GM18520 (cell line): ENCODE results near the gene CRYAB.
"Not testable (repeated sequence)": the region's sequence is repeated elsewhere in the genome, so short reads cannot be mapped to it uniquely, and the experiment has no call there.

ENCODE experiments used
- ATAC-seq: cut with Tn5 transposase; IDR thresholded peaks from one replicate; pipeline ENCODE4 v1.9.1; 2021; ENCODE audit not compliant: unreplicated experiment

CRYAB gene

DNA sequence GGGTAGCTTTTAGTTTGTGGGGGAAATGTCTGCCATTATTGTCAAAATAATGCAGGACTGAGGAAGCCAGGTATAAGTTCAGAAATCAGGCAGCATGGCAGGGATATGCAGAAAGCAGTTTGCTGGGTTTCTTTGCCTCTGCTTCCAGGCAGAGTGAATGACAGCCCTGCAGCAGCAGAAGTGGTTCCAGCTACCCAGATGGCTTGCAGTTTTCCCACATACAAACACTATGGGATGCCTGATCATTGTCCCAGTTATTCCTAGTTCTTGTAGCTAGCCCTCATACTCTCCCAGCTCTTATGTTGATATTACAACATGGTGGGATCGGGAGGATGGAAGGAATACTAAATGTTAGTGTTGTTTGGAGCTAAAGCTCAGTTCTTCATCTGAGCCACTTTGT is 22.7 kb upstream of the CRYAB start:
- no peak for ATAC-seq

- no peak for ATAC-seq
Observed at GRCh38 chr11:111933872-111934271, 22.3 kb upstream of the CRYAB start.

GRCh38 chr11:111933176-111933575 is 21.6 kb upstream of the CRYAB start:
- not testable (repeated sequence) for ATAC-seq

DNA sequence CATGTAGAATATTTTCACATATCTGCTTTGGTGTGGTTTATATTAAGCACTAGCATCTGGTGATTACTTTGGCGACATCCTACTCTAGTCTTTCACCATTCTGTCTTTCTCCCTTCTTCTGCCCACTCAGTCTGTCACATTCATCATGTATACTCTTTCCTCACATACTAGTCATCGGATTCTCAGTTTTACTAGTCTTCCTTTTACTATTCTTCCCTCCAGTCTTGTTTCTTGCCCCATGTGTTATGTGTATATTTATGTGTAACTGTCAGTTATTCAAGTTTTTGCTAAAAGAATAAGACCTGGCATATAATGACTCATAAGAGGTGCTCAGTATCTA is 21.0 kb upstream of the CRYAB start:
- ATAC-seq, result no peak

- no peak for ATAC-seq
Observed at GRCh38 chr11:111930472-111930871, 18.9 kb upstream of the CRYAB start.

DNA sequence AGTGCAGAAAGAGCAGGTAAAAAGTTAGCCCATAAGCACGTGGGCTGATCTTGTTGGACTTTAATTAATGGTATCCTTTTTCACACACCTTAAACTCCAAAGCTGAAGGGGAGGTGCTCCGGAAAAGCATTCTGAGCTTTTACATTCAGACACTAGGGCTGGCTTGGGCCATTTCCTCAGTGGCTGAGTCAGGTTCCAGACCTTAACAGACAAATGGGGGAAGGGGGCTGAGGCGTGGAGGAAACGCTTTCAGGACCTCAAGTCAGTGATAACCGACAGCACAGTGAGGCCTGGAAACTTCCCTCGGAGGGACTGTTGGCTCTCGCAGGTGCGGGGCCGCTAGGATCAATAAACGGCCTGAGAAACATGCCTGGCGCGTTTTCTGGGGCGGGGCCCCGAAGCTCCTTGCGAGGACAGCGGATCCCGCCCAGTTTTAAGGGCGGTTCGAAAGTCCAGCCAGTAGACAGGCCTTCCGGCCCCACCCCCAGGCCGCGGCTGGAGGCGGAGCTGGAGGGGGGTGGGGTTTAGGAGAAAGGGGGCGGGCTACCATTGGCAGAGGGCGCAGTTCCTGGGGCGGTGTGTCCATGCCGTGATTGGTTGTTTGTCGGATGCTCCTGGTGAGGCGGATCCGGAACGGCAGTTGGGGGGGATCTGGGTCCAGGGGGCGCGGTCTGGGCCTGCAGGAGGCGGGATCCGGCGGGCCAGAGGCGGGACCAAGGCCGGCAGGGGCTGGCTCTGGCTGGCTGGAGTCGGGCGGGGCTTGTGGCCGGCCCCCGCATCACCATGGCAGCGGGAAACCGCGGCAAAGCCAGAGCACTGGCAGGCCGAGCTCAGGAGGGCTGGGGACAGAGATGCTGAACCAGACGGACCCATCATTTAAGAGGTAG is 15.2 kb upstream of the CRYAB start:
- peak; percentile 89 for ATAC-seq

DNA sequence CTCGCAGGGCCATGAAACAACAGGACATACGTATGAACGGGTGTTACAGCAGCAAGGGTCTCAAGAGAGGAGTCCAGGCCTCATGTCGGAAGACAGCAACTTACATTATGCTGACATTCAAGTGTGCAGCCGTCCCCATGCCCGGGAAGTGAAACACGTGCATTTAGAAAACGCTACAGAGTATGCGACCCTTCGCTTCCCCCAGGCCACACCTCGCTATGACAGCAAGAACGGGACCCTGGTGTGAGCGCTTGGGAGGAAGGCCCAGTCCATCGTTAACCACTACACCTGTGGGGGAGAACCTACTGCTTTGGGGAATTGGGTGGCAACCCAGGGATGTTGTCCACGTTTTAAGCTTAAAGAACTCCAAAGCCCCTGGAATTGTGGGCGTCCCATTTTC is 14.4 kb upstream of the CRYAB start:
- ATAC-seq, result no peak

DNA sequence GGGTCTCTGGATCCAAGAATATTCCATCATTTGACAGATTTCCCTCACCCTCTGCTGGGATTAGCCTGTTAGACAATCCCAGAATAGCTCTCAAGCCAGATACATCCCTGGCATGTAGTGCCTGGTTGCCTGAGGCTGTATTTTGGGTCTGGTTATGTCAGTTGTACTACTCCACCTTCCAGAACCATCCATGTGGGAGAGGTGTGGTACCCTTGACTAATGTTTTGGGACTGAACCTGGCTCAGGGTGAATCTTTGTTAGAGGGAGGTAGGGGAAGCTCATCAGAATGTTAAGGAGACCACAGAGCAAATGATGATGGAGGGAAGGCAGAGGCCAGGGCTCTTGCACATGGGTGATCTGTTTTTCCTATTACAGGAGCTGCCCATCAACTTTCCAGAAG is 12.4 kb upstream of the CRYAB start:
- no peak for ATAC-seq

DNA sequence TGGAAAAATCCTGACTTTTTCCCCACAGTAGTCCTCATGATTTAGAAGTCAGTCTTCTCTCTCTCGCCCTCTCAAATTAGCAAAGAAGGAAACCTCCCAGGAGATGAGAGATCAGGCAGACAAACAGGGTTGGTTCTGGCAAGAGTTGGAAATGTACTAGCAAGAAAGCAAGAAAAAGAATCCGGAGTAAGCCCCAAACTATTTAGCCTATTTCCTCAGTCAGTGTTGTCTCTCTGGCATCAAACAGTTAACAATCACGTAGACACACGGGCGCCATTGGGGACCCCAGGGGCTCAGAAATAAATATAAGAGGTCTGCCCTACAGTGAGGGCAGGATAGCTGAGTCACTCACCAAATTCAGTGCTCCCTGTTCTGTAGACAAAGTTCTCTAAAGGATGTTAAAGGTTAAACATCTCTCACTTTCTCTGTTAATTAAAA is 11.8 kb upstream of the CRYAB start:
- no peak for ATAC-seq

GRCh38 chr11:111922803-111923202 is 11.2 kb upstream of the CRYAB start:
- ATAC-seq, result no peak

- no peak for ATAC-seq
Observed at GRCh38 chr11:111921541-111922230, 10.1 kb upstream of the CRYAB start.

DNA sequence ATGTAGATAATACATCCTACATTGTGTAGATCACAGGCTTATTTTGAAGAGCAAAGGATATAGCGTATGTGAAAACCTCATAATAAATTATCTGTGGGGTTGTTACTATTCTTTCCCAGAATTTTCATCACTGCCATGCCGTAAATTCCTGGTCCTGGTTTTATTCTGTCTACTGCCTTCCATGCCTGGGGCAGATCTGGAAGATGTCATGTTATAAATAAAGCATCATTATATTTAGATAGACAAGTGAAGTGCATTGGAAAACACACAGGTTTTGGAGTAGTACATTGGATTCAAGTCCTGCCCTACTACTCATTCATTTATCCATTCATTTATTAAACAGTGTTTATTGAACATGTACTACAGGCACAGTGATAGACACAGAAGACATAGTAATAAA is 9.3 kb upstream of the CRYAB start:
- no peak for ATAC-seq

GRCh38 chr11:111918390-111919256 is 7.1 kb upstream of the CRYAB start, which contains the start of gene C11orf52:
Gene C11orf52, plus strand, starts transcription at chr11:111918913. Its CDS starts 60 bp downstream, at chr11:111918973.
- no peak for ATAC-seq

GRCh38 chr11:111917788-111918187 is 6.2 kb upstream of the CRYAB start:
- no peak for ATAC-seq

- ATAC-seq, result no peak
Observed at GRCh38 chr11:111917312-111917711, 5.7 kb upstream of the CRYAB start.

DNA sequence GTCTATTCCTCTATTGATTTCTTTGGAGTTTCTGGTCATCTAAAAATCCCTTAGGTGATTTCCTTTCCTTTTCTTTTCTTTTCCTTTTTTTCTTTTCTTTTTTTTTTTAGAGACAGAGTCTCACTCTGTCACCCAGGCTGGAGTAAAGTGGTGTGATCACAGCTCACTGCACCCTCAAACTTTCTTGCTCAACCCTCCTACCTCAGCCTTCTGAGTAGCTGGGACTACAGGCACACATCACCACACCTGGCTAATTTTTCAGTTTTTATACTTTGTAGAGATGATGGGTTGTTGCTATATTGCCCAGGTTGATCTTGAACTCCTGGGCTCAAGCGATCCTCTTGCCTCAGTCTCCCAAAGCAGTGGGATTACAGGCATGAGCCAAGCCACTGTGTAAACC is 5.2 kb upstream of the CRYAB start:
- no peak for ATAC-seq

GRCh38 chr11:111913997-111914396 is 2.4 kb upstream of the CRYAB start:
- ATAC-seq, result no peak

GRCh38 chr11:111913031-111913861 is 1.7 kb upstream of the CRYAB start:
- no peak for ATAC-seq

DNA sequence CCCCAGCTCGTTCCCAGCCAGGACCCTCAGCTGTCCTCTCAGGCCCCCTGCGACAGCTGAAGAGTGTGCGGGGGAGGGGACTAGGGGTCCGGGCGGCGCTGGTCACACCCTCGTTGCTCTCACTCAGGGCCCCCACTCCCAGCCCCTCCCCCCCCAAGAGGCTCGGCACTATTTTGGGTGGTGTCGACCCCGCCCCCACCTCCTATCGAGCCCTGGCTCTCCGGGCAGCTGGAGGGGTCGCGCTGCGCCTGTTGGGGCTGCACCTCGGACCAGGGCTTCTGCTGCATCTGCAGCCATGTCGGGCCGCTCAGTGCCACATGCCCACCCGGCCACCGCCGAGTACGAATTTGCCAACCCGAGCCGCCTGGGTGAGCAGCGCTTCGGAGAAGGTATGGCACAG is 965 bp upstream of the CRYAB start, which contains the start of gene HSPB2:
TSS of gene HSPB2 (plus strand) at position 200 of the 400 bp plus-strand sequence. CDS start at position 296, 96 bp downstream.
- no peak for ATAC-seq
